Adipose tissue (tissue), 3 donors: Measurements from ENCODE around the gene TMEM214. TPM values are rescaled to one million over a fixed set of nuclear protein-coding genes. Genes with fewer than 3 reads are reported as not detected.

ENCODE experiments used
- H3K27ac ChIP-seq: one replicate; pipeline ENCODE4 v1.5.1; 2013; ENCODE audit warnings: low read depth, low read length
- WGBS, 3 donors: extraction: QIAGEN DNeasy Blood & Tissue Kit; methylation state at CpG; one replicate each; pipeline ENCODE4 v1.1.7; 2013; 5-methylcytosine and 5-hydroxymethylcytosine counted together
- polyA plus RNA-seq, 3 donors: library from polyadenylated mRNA; stranded (reverse); fragments of 200-250 nt; gene quantifications; one replicate each; pipeline ENCODE4 v1.2.3, GENCODE V29; 2013
- donor health status: healthy with polysubstance abuse.
- donor health status: Bipolar disorder and iron deficiency.
- donor health status: healthy.

TMEM214 gene
- polyA plus RNA-seq, 3 donors: 48.7 to 78.3 (median 55.6) TPM

DNA sequence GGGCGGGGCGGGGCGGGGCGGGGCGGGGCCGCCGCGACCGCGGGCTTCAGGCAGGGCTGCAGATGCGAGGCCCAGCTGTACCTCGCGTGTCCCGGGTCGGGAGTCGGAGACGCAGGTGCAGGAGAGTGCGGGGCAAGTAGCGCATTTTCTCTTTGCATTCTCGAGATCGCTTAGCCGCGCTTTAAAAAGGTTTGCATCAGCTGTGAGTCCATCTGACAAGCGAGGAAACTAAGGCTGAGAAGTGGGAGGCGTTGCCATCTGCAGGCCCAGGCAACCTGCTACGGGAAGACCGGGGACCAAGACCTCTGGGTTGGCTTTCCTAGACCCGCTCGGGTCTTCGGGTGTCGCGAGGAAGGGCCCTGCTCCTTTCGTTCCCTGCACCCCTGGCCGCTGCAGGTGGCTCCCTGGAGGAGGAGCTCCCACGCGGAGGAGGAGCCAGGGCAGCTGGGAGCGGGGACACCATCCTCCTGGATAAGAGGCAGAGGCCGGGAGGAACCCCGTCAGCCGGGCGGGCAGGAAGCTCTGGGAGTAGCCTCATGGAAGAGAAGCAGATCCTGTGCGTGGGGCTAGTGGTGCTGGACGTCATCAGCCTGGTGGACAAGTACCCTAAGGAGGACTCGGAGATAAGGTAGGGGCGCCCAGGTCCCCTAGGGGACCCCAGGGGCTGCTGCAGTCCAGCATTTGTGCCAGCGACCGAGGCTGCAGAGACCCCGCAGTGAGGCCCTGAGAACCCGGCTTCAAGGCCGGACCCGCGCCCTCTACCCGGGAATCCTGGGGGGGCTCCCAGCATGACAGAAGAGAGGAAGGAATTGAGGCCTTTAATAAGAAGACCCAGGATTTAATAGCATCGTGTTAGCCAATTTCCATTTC lies 54.2 kb downstream of the TMEM214 start, which contains the start of gene KHK:
KHK (plus strand) TSS at position 49 of the 870 bp plus-strand sequence; CDS start at position 537, 488 bp downstream.
- H3K27ac ChIP-seq: no peak within 1 kb of the TSS
- 4 to 14% (median 13%) methylated on average over 51 to 54 of the region's 54 CpGs for WGBS, 3 donors

DNA sequence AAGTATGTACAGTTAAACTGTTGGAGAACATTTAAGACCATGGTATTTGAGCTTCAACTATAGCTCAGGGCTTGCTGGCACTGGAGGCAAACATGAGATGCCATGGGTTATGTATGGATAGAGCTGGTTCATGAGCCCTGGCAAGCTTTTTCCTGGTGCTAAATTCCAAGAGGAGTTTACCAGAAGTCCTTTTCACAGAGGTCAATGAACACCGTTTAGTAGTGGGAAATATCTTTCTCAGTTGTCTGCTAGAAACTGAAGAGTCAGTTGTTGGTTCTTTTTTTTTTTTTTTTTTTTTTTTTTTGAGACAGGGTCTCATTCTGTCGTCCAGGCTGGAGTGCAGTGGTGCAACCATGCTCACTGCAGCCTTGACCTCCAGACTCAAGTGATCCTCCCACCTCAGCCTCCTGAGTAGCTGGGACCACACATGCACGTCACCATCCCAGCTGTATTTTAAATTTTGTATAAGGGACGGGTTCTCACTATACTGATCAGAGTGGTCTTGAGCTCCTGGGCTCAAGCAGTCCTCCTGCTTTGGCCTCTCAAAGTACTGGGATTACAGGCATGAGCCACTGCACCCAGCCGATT lies 55.2 kb downstream of the TMEM214 start:
- no peak overlapping the region for H3K27ac ChIP-seq
- WGBS, 3 donors: 83 to 90% (median 89%) methylated on average over 5 of the region's 5 CpGs

DNA sequence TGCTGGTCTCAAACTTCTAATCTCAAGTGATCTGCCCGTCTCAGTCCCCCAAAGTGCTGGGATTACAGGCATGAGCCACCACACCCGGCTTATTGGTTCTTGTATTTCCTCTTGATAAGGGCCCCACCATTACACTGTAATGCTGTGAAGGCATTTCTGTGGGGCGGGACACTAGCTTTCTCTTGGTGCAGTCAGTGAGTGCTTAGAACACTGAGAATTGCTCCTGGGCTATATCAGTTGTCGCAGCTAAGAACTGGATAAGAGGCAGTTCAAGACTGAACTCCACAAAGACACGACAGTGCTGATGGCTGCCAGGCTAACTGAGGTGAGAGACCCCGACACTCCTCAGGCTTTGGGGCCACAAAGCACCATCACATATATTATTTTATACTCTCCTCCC lies 55.9 kb downstream of the TMEM214 start:
- H3K27ac ChIP-seq: no peak overlapping the region
- 90 to 94% (median 92%) methylated on average over 6 of the region's 6 CpGs for WGBS, 3 donors

DNA sequence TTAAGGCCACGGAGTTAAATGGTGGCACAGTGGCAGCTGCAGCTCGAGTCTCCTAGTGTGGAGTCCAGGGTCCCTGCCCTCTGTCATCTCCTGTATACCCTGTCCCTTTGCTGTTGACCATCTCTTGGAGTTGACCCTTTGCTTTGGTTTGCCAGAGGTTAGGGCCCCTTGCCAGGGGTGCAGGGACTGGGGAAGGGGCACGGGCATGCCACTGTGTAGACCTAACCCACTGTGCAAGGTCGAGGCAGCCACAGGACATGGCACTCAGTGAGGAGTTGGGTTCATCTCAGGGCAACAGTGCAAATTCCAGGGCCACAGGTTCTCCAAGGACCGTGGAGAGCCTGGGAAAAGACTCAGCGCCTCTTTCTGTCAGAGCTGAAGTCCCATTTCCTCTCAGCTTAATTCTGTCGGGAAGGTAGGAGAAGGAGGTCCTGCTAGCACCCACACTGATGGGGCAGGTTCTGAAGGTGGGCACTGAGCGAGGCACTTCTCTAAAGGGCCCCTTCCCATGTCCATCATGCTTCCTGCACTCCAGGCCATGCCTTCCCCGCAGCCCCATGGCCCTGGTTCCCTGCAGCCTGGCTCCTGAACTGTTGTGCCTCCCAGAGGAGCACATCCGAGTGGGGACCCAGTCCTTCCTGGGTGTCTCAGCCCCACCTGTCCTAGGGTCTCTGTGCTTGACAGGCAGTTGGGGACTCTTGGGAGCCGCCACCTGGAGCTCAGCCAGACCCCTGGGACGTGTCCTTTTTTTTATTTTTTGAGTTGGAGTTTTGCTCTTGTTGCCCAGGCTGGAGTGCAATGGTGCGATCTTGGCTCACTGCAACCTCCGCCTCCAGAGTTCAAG lies 56.6 kb downstream of the TMEM214 start:
- WGBS, 3 donors: 88 to 93% (median 93%) methylated on average over 14 of the region's 14 CpGs
- H3K27ac ChIP-seq: no peak overlapping the region

Other genes starting within 250 kb of the TMEM214 start
- 1 to 10 TPM in 1 of 3 donors, under 1 TPM in 2; 0.18 to 1.3 (median 0.19) TPM for gene CENPA, start 246.9 kb upstream of the TMEM214 start, polyA plus RNA-seq
- gene DPYSL5, start 184.8 kb upstream of the TMEM214 start, polyA plus RNA-seq: under 1 TPM in 2 of 3 donors, not detected in 1; 0.01 to 0.06 TPM
- gene MAPRE3, start 62.3 kb upstream of the TMEM214 start, polyA plus RNA-seq: 10 to 100 TPM; 12.6 to 44.6 (median 23.8) TPM
- gene AGBL5, start 18.7 kb downstream of the TMEM214 start, polyA plus RNA-seq: 10 to 100 TPM in 1 of 3 donors, 1 to 10 TPM in 2; 7.4 to 11.2 (median 7.8) TPM
- 100 to 1,000 TPM; 219 to 750 (median 448) TPM for gene OST4, start 38.7 kb downstream of the TMEM214 start, polyA plus RNA-seq
- gene EMILIN1, start 45.6 kb downstream of the TMEM214 start, polyA plus RNA-seq: 10 to 100 TPM in 2 of 3 donors, 1 to 10 TPM in 1; 9.5 to 57.4 (median 33.6) TPM
- gene KHK, start 53.8 kb downstream of the TMEM214 start, polyA plus RNA-seq: 10 to 100 TPM in 1 of 3 donors, 1 to 10 TPM in 2; 1.8 to 12.9 (median 4.4) TPM
- 10 to 100 TPM in 1 of 3 donors, 1 to 10 TPM in 2; 3.3 to 12.7 (median 5.0) TPM for gene CGREF1, start 86.2 kb downstream of the TMEM214 start, polyA plus RNA-seq
- 1 to 10 TPM in 2 of 3 donors, under 1 TPM in 1; 0.79 to 1.4 (median 1.2) TPM for gene ABHD1, start 90.8 kb downstream of the TMEM214 start, polyA plus RNA-seq
- gene PREB, start 101.7 kb downstream of the TMEM214 start, polyA plus RNA-seq: 10 to 100 TPM; 51.7 to 66.5 (median 51.8) TPM
- gene PRR30, start 106.4 kb downstream of the TMEM214 start, polyA plus RNA-seq: not detected
- gene TCF23, start 116.0 kb downstream of the TMEM214 start, polyA plus RNA-seq: under 1 TPM; 0.01 to 0.22 (median 0.18) TPM
- gene ATRAID, start 179.1 kb downstream of the TMEM214 start, polyA plus RNA-seq: 100 to 1,000 TPM in 2 of 3 donors, 10 to 100 TPM in 1; 93.7 to 176 (median 170) TPM
- gene SLC5A6, start 179.3 kb downstream of the TMEM214 start, polyA plus RNA-seq: 100 to 1,000 TPM in 1 of 3 donors, 10 to 100 TPM in 2; 23.4 to 287 (median 33.4) TPM
- gene CAD, start 184.4 kb downstream of the TMEM214 start, polyA plus RNA-seq: 10 to 100 TPM; 11.1 to 18.6 (median 15.9) TPM
- under 1 TPM; 0.08 to 0.22 (median 0.22) TPM for gene SLC30A3, start 230.1 kb downstream of the TMEM214 start, polyA plus RNA-seq
- gene DNAJC5G, start 242.5 kb downstream of the TMEM214 start, polyA plus RNA-seq: under 1 TPM in 1 of 3 donors, not detected in 2; 0.07 TPM
- 1 to 10 TPM in 1 of 3 donors, under 1 TPM in 2; 0.03 to 1.3 (median 0.90) TPM for gene TRIM54, start 249.5 kb downstream of the TMEM214 start, polyA plus RNA-seq